ENCODE results near the gene CREBL2. TPM values are rescaled to one million over a fixed set of nuclear protein-coding genes. Genes with fewer than 3 reads are reported as not detected.

CREBL2 gene
- total RNA-seq, 1 experiment from 2014 or later, result 18.3 TPM

DNA sequence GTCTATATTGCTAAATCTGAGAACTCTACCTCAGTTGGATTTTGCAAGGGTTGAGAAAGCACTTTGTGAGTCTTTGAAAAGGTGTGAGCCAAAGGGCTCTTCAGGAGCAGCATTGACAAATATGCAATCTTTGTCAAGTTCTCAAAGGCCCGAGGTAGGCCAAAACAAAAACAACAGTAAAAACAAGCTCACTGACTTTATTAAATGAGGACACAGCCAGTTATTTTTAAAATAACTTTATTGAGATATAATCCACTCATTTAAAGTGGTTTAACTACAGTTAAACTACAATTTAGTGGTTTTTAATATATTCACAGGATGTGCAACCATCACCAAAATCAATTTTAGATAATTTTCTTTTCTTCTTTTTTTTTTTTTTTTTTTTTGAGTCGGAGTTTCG, 2.0 kb upstream of the CREBL2 start:
- H4K20me1 ChIP-seq (ENCODE audit: control insufficient read depth, insufficient read depth, insufficient read length), result no peaks in the 10 kb centered on the region
- no peaks in the 10 kb centered on the region for H3K79me2 ChIP-seq (ENCODE audit: insufficient read depth, low read length)
- Mint-ChIP-seq H3K27ac (no peak overlapping the region), H3K4me1 (peaks cover 27 to 34% of the 10 kb centered on the region in 2 experiments), H3K9me3 (no peaks in the 10 kb centered on the region; a peak in 1 of 5 replicates), H3K27me3 (ENCODE audit: low read depth) (no peaks in the 10 kb centered on the region), H3K36me3 (ENCODE audit: insufficient read depth in 1 of 3, low read depth in 3 of 3) (peaks cover 0 to 10% (median 3%) of the 10 kb centered on the region in 3 experiments; a peak in 3 of 7 replicates), H3K4me3 (no peak overlapping the region)
- no peak overlapping the region for H3K18ac ChIP-seq (ENCODE audit: insufficient read length, low read depth, low read length)
- H3K27me3 ChIP-seq (ENCODE audit: insufficient read depth, low read length), result no peaks in the 10 kb centered on the region
- DNase-seq, result no peak
- H3K56ac ChIP-seq (ENCODE audit: insufficient read length, low read depth, low read length), result no peak overlapping the region
- no peak overlapping the region for H4K5ac ChIP-seq (ENCODE audit: insufficient read length, low read depth, low read length)
- no peak overlapping the region for H3K9ac ChIP-seq (ENCODE audit: extremely low read depth, insufficient read length, low read length)
- H2BK5ac ChIP-seq (ENCODE audit: insufficient read length, low read length), result no peak overlapping the region
- no peak overlapping the region for H4K91ac ChIP-seq (ENCODE audit: insufficient read length, low read depth, low read length)
- no peak overlapping the region for H2BK15ac ChIP-seq (ENCODE audit: low read depth, low read length)
- no peak overlapping the region for H3K4me2 ChIP-seq (ENCODE audit: insufficient read depth, insufficient read length, low read length)
- H2AFZ ChIP-seq (ENCODE audit: low read length), result no peak overlapping the region
- no peak overlapping the region for H3T11ph ChIP-seq (ENCODE audit: low read length)
- no CpG with 5 or more reads among the region's 3 CpGs for WGBS (ENCODE audit: extremely low coverage, insufficient read length, low lambda C conversion rate)
- no peaks in the 10 kb centered on the region for H3K9me3 ChIP-seq (ENCODE audit: control insufficient read depth, low read depth, low read length)
- no peak overlapping the region for H2BK120ac ChIP-seq (ENCODE audit: low read depth, low read length, poor library complexity, severe bottlenecking)
- TF ChIP-seq, protein P1, sequence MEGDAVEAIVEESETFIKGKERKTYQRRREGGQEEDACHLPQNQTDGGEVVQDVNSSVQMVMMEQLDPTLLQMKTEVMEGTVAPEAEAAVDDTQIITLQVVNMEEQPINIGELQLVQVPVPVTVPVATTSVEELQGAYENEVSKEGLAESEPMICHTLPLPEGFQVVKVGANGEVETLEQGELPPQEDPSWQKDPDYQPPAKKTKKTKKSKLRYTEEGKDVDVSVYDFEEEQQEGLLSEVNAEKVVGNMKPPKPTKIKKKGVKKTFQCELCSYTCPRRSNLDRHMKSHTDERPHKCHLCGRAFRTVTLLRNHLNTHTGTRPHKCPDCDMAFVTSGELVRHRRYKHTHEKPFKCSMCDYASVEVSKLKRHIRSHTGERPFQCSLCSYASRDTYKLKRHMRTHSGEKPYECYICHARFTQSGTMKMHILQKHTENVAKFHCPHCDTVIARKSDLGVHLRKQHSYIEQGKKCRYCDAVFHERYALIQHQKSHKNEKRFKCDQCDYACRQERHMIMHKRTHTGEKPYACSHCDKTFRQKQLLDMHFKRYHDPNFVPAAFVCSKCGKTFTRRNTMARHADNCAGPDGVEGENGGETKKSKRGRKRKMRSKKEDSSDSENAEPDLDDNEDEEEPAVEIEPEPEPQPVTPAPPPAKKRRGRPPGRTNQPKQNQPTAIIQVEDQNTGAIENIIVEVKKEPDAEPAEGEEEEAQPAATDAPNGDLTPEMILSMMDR (conservative IDR thresholded peaks at IDR 0.05), result no peak
- H3K27ac ChIP-seq (ENCODE audit: insufficient read length, low read depth, low read length), result no peak overlapping the region
- H3K4me1 ChIP-seq (ENCODE audit: insufficient read depth, low read length), result peaks cover 3% of the 10 kb centered on the region; the same call in 1 of the 2 replicates
- no peak overlapping the region for H2AK5ac ChIP-seq (ENCODE audit: insufficient read length, low read length)
- H3K4ac ChIP-seq (ENCODE audit: low read depth, low read length), result no peak overlapping the region
- no peak overlapping the region for H2BK20ac ChIP-seq (ENCODE audit: low read depth, low read length, poor library complexity, severe bottlenecking)
- no peak overlapping the region for H2BK12ac ChIP-seq (ENCODE audit: insufficient read length, low read depth, low read length)
- no peaks in the 10 kb centered on the region for H3K79me1 ChIP-seq (ENCODE audit: insufficient read depth, low read depth, low read length, poor library complexity, severe bottlenecking)
- H3K23ac ChIP-seq (ENCODE audit: insufficient read length, low read depth, low read length), result no peak overlapping the region
- no peak overlapping the region for H3K14ac ChIP-seq (ENCODE audit: insufficient read depth, low read length)
- no peak overlapping the region for H4K8ac ChIP-seq (replicated peaks; ENCODE audit: insufficient read length, low read depth, low read length)
- peaks cover 6% of the 10 kb centered on the region for H3K23me2 ChIP-seq (ENCODE audit: insufficient read length, low read depth, low read length, poor library complexity, severe bottlenecking)
